T-cell (primary cell): ENCODE results near the gene DYNC1H1. TPM values are rescaled to one million over a fixed set of nuclear protein-coding genes. Genes with fewer than 3 reads are reported as not detected.

Experiments
- ATAC-seq, 4 experiments: fragments of 200-7000 bp in 3 of 4; fragments of 150-1000 bp in 1 of 4; cut with Tn5 transposase; replicated peaks in 1 of 4; 1 replicate in 3 of 4; 2 replicates in 1 of 4; pipeline ENCODE4 v1.10.0; 2021; ENCODE audit warnings: moderate library complexity in 3 of 4, mild to moderate bottlenecking in 2 of 4, moderate number of reproducible peaks in 1 of 4
- CTCF ChIA-PET, 2 donors: fragments of 300-600 bp; sonication (Branson Sonifier 250); formaldehyde crosslinking; loops; one replicate each; lab custom pipeline; 2022; ENCODE audit warnings: antibody characterized with exemption in 2 of 2; lab: Charles Lee
- POLR2A ChIA-PET, 2 donors: fragments of 300-600 bp; sonication (Branson Sonifier 250); formaldehyde crosslinking; loops; one replicate each; lab custom pipeline; 2022; ENCODE audit warnings: antibody characterized with exemption in 2 of 2; lab: Charles Lee
- DNase-seq, 35 experiments: peaks; one replicate each; pipeline versions ENCODE4 v3.0.0 to v3.0.0-alpha.2; 2013 to 2023
- H3K27ac ChIP-seq: one replicate; pipeline ENCODE4 v1.5.1; 2013; ENCODE audit warnings: low read length
- H3K27me3 ChIP-seq, 2 experiments: replicated peaks in 1 of 2; 1 replicate in 1 of 2; 2 replicates in 1 of 2; pipeline versions ENCODE4 v1.6.1 to v1.7.0; 2013; ENCODE audit warnings: low read length in 1 of 2, mixed read lengths in 1 of 2; ENCODE audit not compliant: control insufficient read depth in 2 of 2, insufficient read depth in 2 of 2; ENCODE audit errors: extremely low read depth in 1 of 2
- H3K36me3 ChIP-seq, 2 donors: 1 replicate in 1 of 2; 2 replicates in 1 of 2; pipeline versions ENCODE4 v1.6.1 to v1.7.0; 2013; ENCODE audit warnings: low read length in 1 of 2; ENCODE audit not compliant: control insufficient read depth in 2 of 2, insufficient read depth in 1 of 2; ENCODE audit errors: extremely low read depth in 1 of 2
- H3K4me1 ChIP-seq, 2 experiments: 1 replicate in 1 of 2; 2 replicates in 1 of 2; pipeline versions ENCODE4 v1.6.1 to v1.7.0; 2013; ENCODE audit warnings: low read length in 2 of 2, mixed read lengths in 1 of 2; ENCODE audit not compliant: insufficient read depth in 2 of 2, control insufficient read depth in 1 of 2; ENCODE audit errors: extremely low read depth in 1 of 2
- H3K4me3 ChIP-seq, 2 donors: 1 replicate in 1 of 2; 2 replicates in 1 of 2; pipeline versions ENCODE4 v1.5.1 to v1.7.0; 2013; ENCODE audit warnings: mild to moderate bottlenecking in 2 of 2, low read length in 1 of 2, moderate library complexity in 1 of 2; ENCODE audit not compliant: control insufficient read depth in 1 of 2; ENCODE audit errors: extremely low read depth in 1 of 2
- H3K9me3 ChIP-seq: 2 replicates; pipeline ENCODE4 v1.7.0; 2013
- H3K27ac Mint-ChIP-seq, 2 donors: one replicate each; pipeline ENCODE4 v1.8.0; 2020 to 2021; ENCODE audit warnings: mild to moderate bottlenecking in 2 of 2, mixed read lengths in 2 of 2
- H3K27me3 Mint-ChIP-seq, 2 donors: one replicate each; pipeline ENCODE4 v1.8.0; 2021 to 2022; ENCODE audit warnings: mixed read lengths in 2 of 2
- H3K36me3 Mint-ChIP-seq: one replicate; pipeline ENCODE4 v1.8.0; 2021; ENCODE audit warnings: mixed read lengths
- H3K4me1 Mint-ChIP-seq, 3 donors: one replicate each; pipeline ENCODE4 v1.8.0; 2020 to 2022; ENCODE audit warnings: mixed read lengths in 3 of 3, mild to moderate bottlenecking in 1 of 3
- H3K4me3 Mint-ChIP-seq, 3 donors: one replicate each; pipeline ENCODE4 v1.8.0; 2020 to 2022; ENCODE audit warnings: mild to moderate bottlenecking in 3 of 3, mixed read lengths in 3 of 3, moderate library complexity in 3 of 3
- H3K9me3 Mint-ChIP-seq, 3 donors: one replicate each; pipeline ENCODE4 v1.8.0; 2020 to 2022; ENCODE audit warnings: mixed read lengths in 3 of 3
- whole genome bisulfite sequencing: methylation state at CpG from one replicate; pipeline ENCODE4 v1.1.5; 2013; ENCODE audit warnings: missing lambda C conversion rate; ENCODE audit not compliant: insufficient coverage; 5-methylcytosine and 5-hydroxymethylcytosine counted together
- total RNA-seq, 35 experiments: library from RNA in 6 of 35; stranded (reverse) in 6 of 35; fragments of 120-200 nt in 1 of 35; gene quantifications; one replicate each; pipeline versions ENCODE4 v1.2.1 to v1.2.4 and lab custom pipeline; 2013 to 2026

The DYNC1H1 gene
- total RNA-seq, 5 donors from 2014 or later (not counting 1 experiment from before 2014, with no cell fraction given), result 271 to 310 (median 279) TPM

- peak overlapping the region; percentile 50 to 61 (median 50) for H3K4me3 Mint-ChIP-seq
- peak in 33 of 35 experiments; percentile 5 to 71 (median 35) for DNase-seq
- peak; percentile 93 to 97 (median 94) for ATAC-seq
Measured at GRCh38 chr14:102020058-102020971, 55.9 kb downstream of the DYNC1H1 start.

GRCh38 chr14:102026934-102027333 is 62.6 kb downstream of the DYNC1H1 start:
- ATAC-seq, result no peak
- Mint-ChIP-seq H3K4me1 (peaks cover 0 to 6% (median 0%) of the 10 kb centered on the region in 3 donors), H3K9me3 (no peaks in the 10 kb centered on the region), H3K27me3 (no peaks in the 10 kb centered on the region), H3K36me3 (peaks cover 53% of the 10 kb centered on the region), H3K27ac (peak overlapping the region in 1 of 2 donors; percentile 56), H3K4me3 (no peak overlapping the region)
- no peak for DNase-seq
- H3K9me3 ChIP-seq, result no peaks in the 10 kb centered on the region
- CTCF ChIA-PET, result no interaction called here
- POLR2A ChIA-PET, result no interaction called here
- H3K27me3 ChIP-seq, result no peaks in the 10 kb centered on the region
- 93% methylated on average over 5 of the region's 9 CpGs for WGBS
- H3K4me1 ChIP-seq, result no peaks in the 10 kb centered on the region
- H3K4me3 ChIP-seq, result no peak overlapping the region
- H3K36me3 ChIP-seq, result peaks cover 12 to 91% of the 10 kb centered on the region in 2 donors
- no peak overlapping the region for H3K27ac ChIP-seq

More at GRCh38 chr14:102020058-102020971, 55.9 kb downstream of the DYNC1H1 start:
- H3K36me3 Mint-ChIP-seq, result peaks cover 53% of the 10 kb centered on the region
- Histone ChIP-seq H3K36me3 (peaks cover 13 to 86% of the 10 kb centered on the region in 2 donors), H3K9me3 (no peaks in the 10 kb centered on the region), H3K27ac (peak overlapping the region; percentile 43), H3K4me3 (no peak overlapping the region), H3K4me1 (peaks cover 8 to 15% of the 10 kb centered on the region in 2 experiments), H3K27me3 (no peaks in the 10 kb centered on the region)
- H3K4me1 Mint-ChIP-seq, result peaks cover 17 to 24% (median 19%) of the 10 kb centered on the region in 3 donors
- peak overlapping the region; percentile 89 to 90 for H3K27ac Mint-ChIP-seq
- WGBS, result 46% methylated on average over 9 of the region's 13 CpGs
- no peaks in the 10 kb centered on the region for H3K27me3 Mint-ChIP-seq
- ChIA-PET CTCF (no interaction called here), POLR2A (no interaction called here)
- no peaks in the 10 kb centered on the region for H3K9me3 Mint-ChIP-seq

GRCh38 chr14:102027951-102028350 is 63.6 kb downstream of the DYNC1H1 start:
- Histone ChIP-seq H3K27ac (no peak overlapping the region), H3K4me3 (no peak overlapping the region), H3K9me3 (no peaks in the 10 kb centered on the region), H3K36me3 (peaks cover 12 to 92% of the 10 kb centered on the region in 2 donors), H3K27me3 (no peaks in the 10 kb centered on the region), H3K4me1 (no peaks in the 10 kb centered on the region)
- Mint-ChIP-seq H3K9me3 (no peaks in the 10 kb centered on the region), H3K36me3 (peaks cover 53% of the 10 kb centered on the region), H3K27me3 (no peaks in the 10 kb centered on the region), H3K27ac (peak overlapping the region in 1 of 2 donors; percentile 0), H3K4me3 (no peak overlapping the region), H3K4me1 (peaks cover 0 to 6% (median 0%) of the 10 kb centered on the region in 3 donors)
- ATAC-seq, result no peak
- 51% methylated on average over 3 of the region's 6 CpGs for WGBS
- CTCF ChIA-PET, result no interaction called here
- POLR2A ChIA-PET, result no interaction called here
- no peak for DNase-seq

- peaks cover 60% of the 10 kb centered on the region for H3K36me3 Mint-ChIP-seq
- Histone ChIP-seq H3K4me3 (no peak overlapping the region), H3K36me3 (peaks cover 11 to 92% of the 10 kb centered on the region in 2 donors), H3K4me1 (no peaks in the 10 kb centered on the region), H3K9me3 (no peaks in the 10 kb centered on the region), H3K27me3 (no peaks in the 10 kb centered on the region), H3K27ac (no peak overlapping the region)
- no peak for DNase-seq
- H3K27ac Mint-ChIP-seq, result peak overlapping the region; percentile 0 to 11
- no peak for ATAC-seq
- no peaks in the 10 kb centered on the region for H3K9me3 Mint-ChIP-seq
- WGBS, result 100% methylated on average over 1 of the region's 3 CpGs
- no peaks in the 10 kb centered on the region for H3K27me3 Mint-ChIP-seq
- no peak overlapping the region for H3K4me3 Mint-ChIP-seq
- H3K4me1 Mint-ChIP-seq, result peaks cover 0 to 6% (median 0%) of the 10 kb centered on the region in 3 donors
- POLR2A ChIA-PET, result no interaction called here
- CTCF ChIA-PET, result no interaction called here
Measured at GRCh38 chr14:102028733-102029132, 64.4 kb downstream of the DYNC1H1 start.

- H3K27me3 Mint-ChIP-seq, result no peaks in the 10 kb centered on the region
- H3K27ac Mint-ChIP-seq, result peak overlapping the region in 1 of 2 donors; percentile 54
- CTCF ChIA-PET, result interaction anchor here in 1 of 2 donors (0.6 kb wide), 1 partner anchor 609 kb away, joined by 4 read pairs; no protein-coding TSS in a partner anchor
- H3K4me1 Mint-ChIP-seq, result peaks cover 0 to 6% (median 0%) of the 10 kb centered on the region in 3 donors
- no peak for ATAC-seq
- Histone ChIP-seq H3K36me3 (peaks cover 7 to 95% of the 10 kb centered on the region in 2 donors), H3K4me3 (no peak overlapping the region), H3K27ac (no peak overlapping the region), H3K27me3 (no peaks in the 10 kb centered on the region), H3K4me1 (no peaks in the 10 kb centered on the region), H3K9me3 (no peaks in the 10 kb centered on the region)
- peaks cover 62% of the 10 kb centered on the region for H3K36me3 Mint-ChIP-seq
- POLR2A ChIA-PET, result interaction anchor here in 1 of 2 donors (0.7 kb wide), 1 partner anchor 275 kb away, joined by 4 read pairs; the partner anchor contains the start of gene MOK
- no CpG with 5 or more reads among the region's 2 CpGs for WGBS
- no peaks in the 10 kb centered on the region for H3K9me3 Mint-ChIP-seq
- DNase-seq, result no peak
- H3K4me3 Mint-ChIP-seq, result no peak overlapping the region
Measured at GRCh38 chr14:102029956-102030355, 65.6 kb downstream of the DYNC1H1 start.

GRCh38 chr14:102033241-102033640 is 68.9 kb downstream of the DYNC1H1 start:
- no peak overlapping the region for H3K4me3 ChIP-seq
- over 99% methylated on average over 9 of the region's 13 CpGs for WGBS
- DNase-seq, result no peak
- no peaks in the 10 kb centered on the region for H3K27me3 ChIP-seq
- no peak overlapping the region for H3K4me3 Mint-ChIP-seq
- no peak overlapping the region for H3K27ac Mint-ChIP-seq
- ATAC-seq, result no peak
- CTCF ChIA-PET, result interaction anchor here in 1 of 2 donors (0.5 kb wide), 1 partner anchor 38 kb away, joined by 3 read pairs; no protein-coding TSS in a partner anchor
- no peak overlapping the region for H3K27ac ChIP-seq
- H3K4me1 ChIP-seq, result no peaks in the 10 kb centered on the region
- H3K4me1 Mint-ChIP-seq, result peaks cover 0 to 6% (median 0%) of the 10 kb centered on the region in 3 donors
- H3K9me3 ChIP-seq, result no peaks in the 10 kb centered on the region
- H3K36me3 Mint-ChIP-seq, result peaks cover 61% of the 10 kb centered on the region
- POLR2A ChIA-PET, result no interaction called here
- peaks cover 10 to 94% of the 10 kb centered on the region in 2 donors for H3K36me3 ChIP-seq
- no peaks in the 10 kb centered on the region for H3K27me3 Mint-ChIP-seq
- H3K9me3 Mint-ChIP-seq, result no peaks in the 10 kb centered on the region
